NT2/D1 (cell line): Measurements from ENCODE around the gene SLC39A13.

Source experiments
- DNase-seq: peaks from one replicate; pipeline ENCODE4 v3.0.0-alpha.2; 2011; ENCODE audit warnings: low read depth, low spot score
- H3K27me3 ChIP-seq: 2 replicates; pipeline ENCODE4 v1.6.0; 2011; ENCODE audit warnings: mild to moderate bottlenecking; ENCODE audit not compliant: insufficient read length, insufficient read depth
- H3K36me3 ChIP-seq: 2 replicates; pipeline ENCODE4 v1.6.1; 2011; ENCODE audit warnings: mild to moderate bottlenecking, low read length, mixed read lengths; ENCODE audit not compliant: insufficient read depth, insufficient read length
- H3K4me1 ChIP-seq: 2 replicates; pipeline ENCODE4 v1.5.1; 2011; ENCODE audit not compliant: insufficient read depth, insufficient read length
- H3K4me3 ChIP-seq: 2 replicates; pipeline ENCODE4 v1.5.1; 2011; ENCODE audit warnings: low read depth; ENCODE audit not compliant: insufficient read length
- H3K9ac ChIP-seq: 2 replicates; pipeline ENCODE4 v1.6.0; 2011; ENCODE audit warnings: low read depth; ENCODE audit not compliant: insufficient read length
- H3K9me3 ChIP-seq: 2 replicates; pipeline ENCODE4 v1.5.1; 2011; ENCODE audit warnings: mild to moderate bottlenecking, low read length; ENCODE audit not compliant: insufficient read depth
- SUZ12 ChIP-seq: IDR thresholded peaks from 2 replicates; pipeline ENCODE4 v1.6.1; 2011; ENCODE audit not compliant: insufficient read length, insufficient read depth; ENCODE audit errors: extremely low read depth
- YY1 ChIP-seq: IDR thresholded peaks from 2 replicates; pipeline ENCODE4 v1.6.1; 2011; ENCODE audit not compliant: insufficient read length, insufficient read depth
- ZNF274 ChIP-seq: IDR thresholded peaks from 2 replicates; pipeline ENCODE4 v1.6.1; 2011; ENCODE audit warnings: mild to moderate bottlenecking, low read depth, low read length

Gene SLC39A13

GRCh38 chr11:47443028-47443700 lies 34.8 kb downstream of the SLC39A13 start:
- Histone ChIP-seq H3K27me3 (no peaks in the 10 kb centered on the region), H3K9ac (no peak overlapping the region), H3K9me3 (no peaks in the 10 kb centered on the region), H3K4me1 (peaks cover 3% of the 10 kb centered on the region), H3K36me3 (no peaks in the 10 kb centered on the region), H3K4me3 (no peak overlapping the region)
- DNase-seq = no peak
- TF ChIP-seq ZNF274 (no peak), SUZ12 (no peak), YY1 (no peak)

GRCh38 chr11:47443817-47444216 lies 35.4 kb downstream of the SLC39A13 start:
- Histone ChIP-seq H3K27me3 (no peaks in the 10 kb centered on the region), H3K9ac (no peak overlapping the region), H3K36me3 (no peaks in the 10 kb centered on the region), H3K4me3 (no peak overlapping the region), H3K9me3 (no peaks in the 10 kb centered on the region), H3K4me1 (peaks cover 5% of the 10 kb centered on the region)
- no peak for DNase-seq
- no peak for TF ChIP-seq YY1
- no peak for TF ChIP-seq SUZ12
- no peak for TF ChIP-seq ZNF274

- Histone ChIP-seq H3K4me1 (peaks cover 12% of the 10 kb centered on the region), H3K36me3 (no peaks in the 10 kb centered on the region), H3K4me3 (no peak overlapping the region), H3K9me3 (no peaks in the 10 kb centered on the region), H3K27me3 (no peaks in the 10 kb centered on the region), H3K9ac (no peak overlapping the region)
- DNase-seq = no peak
- no peak for TF ChIP-seq ZNF274
- TF ChIP-seq YY1 = no peak
- TF ChIP-seq SUZ12 = no peak
Observed at GRCh38 chr11:47445840-47446239, 37.5 kb downstream of the SLC39A13 start.

GRCh38 chr11:47446833-47447232 lies 38.4 kb downstream of the SLC39A13 start:
- no peaks in the 10 kb centered on the region for H3K27me3 ChIP-seq
- H3K4me1 ChIP-seq = peaks cover 10% of the 10 kb centered on the region
- H3K9ac ChIP-seq = no peak overlapping the region
- no peaks in the 10 kb centered on the region for H3K36me3 ChIP-seq
- TF ChIP-seq SUZ12 (no peak), ZNF274 (no peak), YY1 (no peak)
- no peaks in the 10 kb centered on the region for H3K9me3 ChIP-seq
- H3K4me3 ChIP-seq = no peak overlapping the region
- no peak for DNase-seq

DNA sequence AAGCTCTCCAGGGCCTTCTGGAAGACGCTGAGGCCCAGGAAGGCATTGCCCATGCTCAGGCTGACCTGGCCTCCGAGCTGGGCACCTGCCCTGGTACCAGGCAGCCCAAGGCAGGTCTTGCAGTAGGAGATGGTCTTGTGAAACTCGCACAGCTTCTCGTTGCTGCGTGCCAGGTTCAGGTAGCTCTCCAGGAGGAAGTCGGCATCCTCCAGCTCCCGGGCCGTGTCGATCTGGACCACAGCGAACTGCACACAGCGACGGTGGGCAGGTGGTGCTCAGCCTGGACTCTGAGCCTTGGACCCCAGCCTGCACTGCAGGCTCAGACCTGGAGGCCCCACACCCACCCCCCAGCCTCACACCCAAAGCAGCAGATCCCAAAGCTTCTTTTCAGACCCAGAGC lies 39.5 kb downstream of the SLC39A13 start:
- TF ChIP-seq YY1 (no peak), SUZ12 (no peak), ZNF274 (no peak)
- DNase-seq = no peak
- H3K36me3 ChIP-seq = no peaks in the 10 kb centered on the region

DNA sequence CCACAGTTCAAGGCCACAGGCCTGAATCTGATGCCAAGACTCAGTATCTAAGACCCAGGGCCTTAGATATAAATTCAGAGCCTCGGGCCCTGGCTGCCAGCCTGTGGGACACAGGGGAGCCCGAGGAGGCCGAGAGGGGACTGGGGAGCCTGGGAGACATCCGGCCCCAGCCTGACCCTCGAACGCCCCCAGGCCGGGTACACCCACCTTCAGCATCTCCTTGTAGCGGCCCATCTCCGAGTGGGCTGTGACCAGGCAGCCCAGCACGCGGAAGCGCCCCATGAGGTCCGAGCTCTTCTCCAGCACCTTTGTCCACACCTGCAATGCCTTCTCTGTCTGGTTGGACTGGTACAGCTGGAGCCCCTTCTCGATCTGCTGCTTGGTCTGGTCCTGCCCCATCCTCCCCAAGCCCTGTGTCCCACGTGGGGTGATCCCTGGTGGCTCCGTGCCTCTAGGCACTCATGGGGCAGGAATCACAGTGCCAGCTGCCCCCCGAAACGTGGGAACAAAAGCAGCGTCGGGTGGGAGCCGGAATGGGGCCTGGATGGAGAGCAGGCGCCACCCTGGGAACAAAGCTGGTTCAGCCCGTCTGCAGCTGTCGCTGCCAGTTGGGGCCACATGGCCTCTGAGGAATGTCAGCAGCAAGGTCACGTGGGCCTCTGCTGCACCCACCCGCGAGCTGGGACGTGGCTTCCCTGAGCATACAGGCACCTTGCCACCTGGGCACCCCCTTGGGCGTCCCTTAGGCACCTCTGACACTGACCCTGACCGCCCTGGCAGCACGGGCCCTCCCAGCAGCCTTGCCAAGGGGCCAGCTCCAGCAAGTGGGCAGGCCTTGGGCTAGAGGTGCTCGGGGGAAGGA lies 40.4 kb downstream of the SLC39A13 start, which contains the start of gene RAPSN:
Gene RAPSN, minus strand, starts transcription at position 571 of the 862 bp plus-strand sequence. Its CDS starts 172 bp downstream, at position 399.
- H3K27me3 ChIP-seq = no peaks in the 10 kb centered on the region
- H3K4me3 ChIP-seq = no peak within 1 kb of the TSS
- no peak within 1 kb of the TSS for H3K9ac ChIP-seq
- no peak for DNase-seq
- no peaks in the 10 kb centered on the region for H3K9me3 ChIP-seq
- no peaks in the 10 kb centered on the region for H3K36me3 ChIP-seq
- TF ChIP-seq YY1 = no peak
- no peak for TF ChIP-seq ZNF274
- no peak for TF ChIP-seq SUZ12
- H3K4me1 ChIP-seq = peaks cover 10% of the 10 kb centered on the region

More for the DNA sequence above, 39.5 kb downstream of the SLC39A13 start:
- Histone ChIP-seq H3K4me3 (no peak overlapping the region), H3K27me3 (no peaks in the 10 kb centered on the region), H3K4me1 (peaks cover 10% of the 10 kb centered on the region), H3K9ac (no peak overlapping the region), H3K9me3 (no peaks in the 10 kb centered on the region)

DNA sequence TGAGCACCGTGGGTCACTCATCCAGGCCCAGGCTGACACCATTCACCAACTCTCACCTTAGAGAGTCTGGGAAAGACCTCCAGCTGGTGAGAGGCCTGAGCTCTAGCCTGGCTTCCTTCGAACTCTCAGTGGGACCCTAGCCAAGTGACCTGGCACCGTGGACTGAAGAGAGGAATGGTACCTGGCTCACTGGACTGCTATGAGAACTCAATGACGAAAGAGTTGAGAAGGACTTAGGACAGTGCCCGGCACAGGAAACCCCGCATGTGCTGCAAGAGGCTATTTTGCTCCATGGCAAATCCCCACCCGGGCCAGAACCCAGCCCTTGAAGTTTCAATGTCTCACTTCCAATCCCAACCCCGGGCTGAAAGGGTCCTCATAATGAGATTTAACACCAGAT lies 41.2 kb downstream of the SLC39A13 start:
- H3K9me3 ChIP-seq = no peaks in the 10 kb centered on the region
- peaks cover 10% of the 10 kb centered on the region for H3K4me1 ChIP-seq
- no peak for TF ChIP-seq ZNF274
- no peak for TF ChIP-seq SUZ12
- no peak for TF ChIP-seq YY1
- H3K36me3 ChIP-seq = no peaks in the 10 kb centered on the region
- no peaks in the 10 kb centered on the region for H3K27me3 ChIP-seq
- H3K9ac ChIP-seq = no peak overlapping the region
- no peak overlapping the region for H3K4me3 ChIP-seq
- no peak for DNase-seq
